Karpas-422 (cell line): ENCODE measurements around the gene PNRC2. TPM values are rescaled to one million over a fixed set of nuclear protein-coding genes. Genes with fewer than 3 reads are reported as not detected.
A peak's percentile ranks its signal among the peaks of the same experiment; 100 is the strongest.

ENCODE experiments used
- DNase-seq: peaks from one replicate; pipeline ENCODE4 v3.0.0-alpha.2; 2015
- H2AFZ ChIP-seq: fragments of 200-600 bp; sonication (generic); 2 replicates; pipeline ENCODE4 v1.6.1; 2014; ENCODE audit warnings: antibody characterized with exemption, low read length, mixed read lengths
- H3K27ac ChIP-seq: fragments of 200-600 bp; sonication (generic); 2 replicates; pipeline ENCODE4 v1.5.1; 2014; ENCODE audit warnings: mild to moderate bottlenecking, low read length, moderate library complexity
- H3K27me3 ChIP-seq: fragments of 200-600 bp; sonication (generic); 2 replicates; pipeline ENCODE4 v1.6.1; 2014; ENCODE audit warnings: low read length, mixed read lengths
- H3K36me3 ChIP-seq: fragments of 200-600 bp; sonication (generic); 2 replicates; pipeline ENCODE4 v1.6.1; 2014; ENCODE audit warnings: low read length, mixed read lengths; ENCODE audit not compliant: insufficient read depth
- H3K4me1 ChIP-seq: fragments of 200-600 bp; sonication (generic); 2 replicates; pipeline ENCODE4 v1.6.1; 2014; ENCODE audit warnings: mild to moderate bottlenecking, low read length, mixed read lengths
- H3K4me2 ChIP-seq: fragments of 200-600 bp; sonication (generic); 2 replicates; pipeline ENCODE4 v1.6.1; 2014; ENCODE audit warnings: low read length, low read depth, mild to moderate bottlenecking; ENCODE audit not compliant: poor library complexity, severe bottlenecking
- H3K4me3 ChIP-seq: fragments of 200-600 bp; sonication (generic); 2 replicates; pipeline ENCODE4 v1.5.1; 2014; ENCODE audit warnings: mild to moderate bottlenecking, antibody characterized with exemption, low read length, mixed read lengths
- H3K79me2 ChIP-seq: fragments of 200-600 bp; sonication (generic); 2 replicates; pipeline ENCODE4 v1.6.1; 2014; ENCODE audit warnings: mild to moderate bottlenecking, low read length, mixed read lengths
- H3K9ac ChIP-seq: fragments of 200-600 bp; sonication (generic); 2 replicates; pipeline ENCODE4 v1.6.0; 2014; ENCODE audit warnings: low read length
- H3K9me2 ChIP-seq: fragments of 200-600 bp; sonication (generic), shearing (Covaris generic); replicated peaks from 2 replicates; pipeline ENCODE4 v1.6.0; 2014; ENCODE audit warnings: mild to moderate bottlenecking, low read length, moderate library complexity; ENCODE audit not compliant: insufficient read depth
- H3K9me3 ChIP-seq: fragments of 300-700, 200-600 bp; sonication (generic); 2 replicates; pipeline ENCODE4 v1.6.1; 2014; ENCODE audit warnings: low read length, mixed read lengths
- H4K20me1 ChIP-seq: fragments of 200-600 bp; sonication (generic); 2 replicates; pipeline ENCODE4 v1.6.1; 2014; ENCODE audit warnings: mild to moderate bottlenecking, antibody characterized with exemption, low read length, low read depth; ENCODE audit not compliant: insufficient read depth
- total RNA-seq: library from RNA; depleted of rRNA; stranded (reverse); fragments of >200 nt; shearing (Covaris generic); gene quantifications from 2 replicates; pipeline ENCODE4 v1.2.3, GENCODE V29; 2014; ENCODE audit warnings: low replicate concordance

PNRC2 gene
- total RNA-seq, 1 experiment from 2014 or later: 140 TPM

DNA sequence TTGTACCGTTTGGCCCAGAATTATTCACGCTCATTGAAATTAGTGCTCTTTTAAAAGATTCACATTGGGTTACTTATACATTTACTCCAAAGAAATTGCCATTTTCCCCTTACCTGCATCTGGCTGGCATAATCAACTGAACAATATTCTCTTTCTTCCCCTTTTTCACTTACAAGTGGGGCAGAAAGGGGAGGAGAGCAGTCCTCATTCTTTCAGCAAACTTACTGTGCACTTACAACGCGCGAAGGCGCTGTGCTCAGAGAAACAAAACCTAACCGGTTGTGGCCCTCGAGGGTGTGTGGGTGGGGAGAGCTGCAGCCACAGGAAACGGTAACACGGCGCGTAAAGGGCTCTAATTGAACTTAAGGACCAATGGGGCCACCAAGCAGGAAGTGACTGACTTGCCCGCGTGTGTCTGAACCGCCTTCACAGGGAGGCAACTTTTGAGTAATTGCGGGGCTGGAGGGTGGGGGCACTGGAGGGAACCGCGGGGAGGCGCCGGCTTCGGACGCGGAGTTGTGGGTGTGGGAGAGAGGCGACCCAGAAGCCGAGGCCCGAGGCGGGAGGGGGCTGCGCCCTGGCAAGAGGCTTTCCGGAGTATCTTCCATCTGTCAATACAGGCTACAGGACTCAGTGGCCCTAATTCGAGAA lies 693 bp upstream of the PNRC2 start:
- peak; percentile 99 for DNase-seq
- Histone ChIP-seq H3K27me3 (no peaks in the 10 kb centered on the region), H3K27ac (peak overlapping the region; percentile 93), H3K9me2 (no peaks in the 10 kb centered on the region), H3K4me1 (peaks cover 41% of the 10 kb centered on the region), H3K36me3 (peaks cover 17% of the 10 kb centered on the region; the same call in 1 of the 2 replicates), H3K9ac (peak overlapping the region; percentile 91), H3K4me2 (peak overlapping the region; percentile 69), H3K79me2 (peaks cover 20% of the 10 kb centered on the region), H2AFZ (no peak overlapping the region; the same call in 1 of the 2 replicates), H3K9me3 (no peaks in the 10 kb centered on the region), H3K4me3 (peak overlapping the region; percentile 93), H4K20me1 (no peaks in the 10 kb centered on the region)

DNA sequence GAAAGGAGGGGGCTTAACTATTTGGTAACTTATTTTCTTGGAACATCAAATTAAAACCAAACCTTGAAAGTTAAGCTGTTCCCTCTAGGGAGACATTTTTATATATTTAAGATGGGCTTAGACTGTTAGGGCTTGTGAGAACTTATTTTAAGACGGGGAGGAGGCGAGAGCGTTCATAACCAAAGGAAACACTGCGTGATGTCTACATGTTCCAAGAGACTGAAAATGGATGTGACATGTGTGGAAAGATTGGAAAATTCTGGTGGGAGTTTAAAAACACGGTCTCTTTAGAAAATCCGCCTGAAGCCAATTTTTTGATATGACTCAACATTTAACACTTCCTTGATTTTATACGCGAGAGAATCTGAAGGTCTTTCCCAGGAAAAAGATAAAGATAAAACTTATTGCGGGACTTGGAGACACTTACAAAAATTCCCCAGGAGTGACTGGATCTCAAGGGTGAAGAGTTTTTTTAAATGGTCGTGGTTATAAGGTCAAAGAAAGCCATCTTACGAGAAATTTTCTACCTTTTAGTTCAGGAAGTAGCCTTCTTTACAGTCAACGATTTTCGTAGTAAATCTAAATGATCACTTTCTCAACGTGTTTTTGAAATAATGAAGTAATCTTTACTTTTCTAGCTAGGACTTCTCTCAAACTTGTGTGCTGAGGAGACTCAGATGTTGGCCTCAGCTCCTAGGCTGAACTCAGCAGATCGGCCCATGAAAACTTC lies 828 bp downstream of the PNRC2 start:
- peak overlapping the region; percentile 82 for H3K4me2 ChIP-seq
- H3K27ac ChIP-seq: peak overlapping the region; percentile 93
- H2AFZ ChIP-seq: no peak overlapping the region
- peak; percentile 61 for DNase-seq
- peaks cover 20% of the 10 kb centered on the region for H3K79me2 ChIP-seq
- H3K4me1 ChIP-seq: peaks cover 48% of the 10 kb centered on the region
- no peaks in the 10 kb centered on the region for H3K9me3 ChIP-seq
- H3K4me3 ChIP-seq: peak overlapping the region; percentile 93
- no peaks in the 10 kb centered on the region for H3K9me2 ChIP-seq
- peaks cover 22% of the 10 kb centered on the region; the same call in 1 of the 2 replicates for H3K36me3 ChIP-seq
- H3K27me3 ChIP-seq: no peaks in the 10 kb centered on the region
- no peaks in the 10 kb centered on the region for H4K20me1 ChIP-seq
- peak overlapping the region; percentile 91 for H3K9ac ChIP-seq

DNA sequence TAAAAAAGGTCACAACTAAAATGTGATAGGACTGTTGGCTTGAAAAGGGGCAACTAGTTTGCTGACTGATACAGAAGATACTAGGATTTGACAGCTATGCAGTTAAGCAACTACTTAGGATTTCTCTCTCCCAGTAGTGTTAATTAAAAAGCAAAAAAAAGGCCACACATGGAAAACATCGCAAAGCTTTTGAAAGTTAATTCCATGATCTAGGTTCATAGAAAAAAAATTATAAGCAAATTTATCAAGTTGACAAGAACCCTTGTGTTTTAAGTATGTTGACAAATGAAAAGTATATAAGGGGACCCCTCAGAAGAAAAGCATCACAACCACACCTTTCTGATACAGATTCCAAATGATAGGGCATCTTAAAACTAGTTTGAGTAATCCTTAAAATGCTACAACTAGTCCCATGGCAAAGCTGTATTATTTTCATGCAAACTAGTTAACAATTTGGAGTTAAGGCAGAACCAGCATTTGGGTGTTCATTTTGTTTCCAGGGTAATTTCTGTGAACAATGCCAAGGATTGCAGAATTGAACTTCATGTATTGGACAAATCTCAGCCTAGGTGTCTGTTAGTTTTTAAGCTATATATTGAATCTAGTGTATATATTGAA lies 4.1 kb downstream of the PNRC2 start:
- H3K79me2 ChIP-seq: peaks cover 20% of the 10 kb centered on the region
- H3K4me2 ChIP-seq: peak overlapping the region; percentile 0
- no peaks in the 10 kb centered on the region for H3K9me3 ChIP-seq
- DNase-seq: peak; percentile 59
- no peak overlapping the region for H3K9ac ChIP-seq
- H2AFZ ChIP-seq: no peak overlapping the region
- peaks cover 36% of the 10 kb centered on the region for H3K4me1 ChIP-seq
- H4K20me1 ChIP-seq: no peaks in the 10 kb centered on the region
- no peaks in the 10 kb centered on the region for H3K27me3 ChIP-seq
- peaks cover 47% of the 10 kb centered on the region for H3K36me3 ChIP-seq
- no peaks in the 10 kb centered on the region for H3K9me2 ChIP-seq
- no peak overlapping the region for H3K4me3 ChIP-seq
- peak overlapping the region; percentile 63 for H3K27ac ChIP-seq

DNA sequence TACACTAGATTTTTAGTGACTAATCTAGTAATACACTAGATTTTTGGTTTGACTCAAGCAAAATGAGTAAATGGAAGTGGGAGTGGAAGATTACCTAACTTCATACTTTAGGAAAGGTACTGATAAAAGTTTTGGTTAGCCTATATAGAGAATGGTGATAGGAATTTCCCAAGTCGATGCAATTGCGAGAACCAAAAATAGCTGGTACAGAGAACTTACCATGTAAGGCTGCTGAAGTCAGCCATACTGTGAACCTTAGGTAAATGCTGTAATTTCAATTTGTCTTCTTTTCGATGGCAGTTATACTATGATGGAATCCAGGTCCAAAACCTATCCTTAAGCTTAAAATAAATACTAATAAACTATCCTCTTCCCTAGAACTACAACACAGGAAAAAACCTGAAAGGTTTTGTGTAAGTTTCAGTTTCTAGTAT lies 4.6 kb downstream of the PNRC2 start:
- no peak overlapping the region for H2AFZ ChIP-seq
- peaks cover 20% of the 10 kb centered on the region for H3K79me2 ChIP-seq
- no peaks in the 10 kb centered on the region for H3K27me3 ChIP-seq
- H3K9ac ChIP-seq: no peak overlapping the region
- H3K9me2 ChIP-seq: no peaks in the 10 kb centered on the region
- peaks cover 50% of the 10 kb centered on the region for H3K36me3 ChIP-seq
- H3K4me1 ChIP-seq: peaks cover 36% of the 10 kb centered on the region
- no peak overlapping the region for H3K4me3 ChIP-seq
- DNase-seq: peak; percentile 57
- H4K20me1 ChIP-seq: no peaks in the 10 kb centered on the region
- H3K27ac ChIP-seq: peak overlapping the region; percentile 63
- H3K9me3 ChIP-seq: no peaks in the 10 kb centered on the region
- peak overlapping the region; percentile 0 for H3K4me2 ChIP-seq

DNA sequence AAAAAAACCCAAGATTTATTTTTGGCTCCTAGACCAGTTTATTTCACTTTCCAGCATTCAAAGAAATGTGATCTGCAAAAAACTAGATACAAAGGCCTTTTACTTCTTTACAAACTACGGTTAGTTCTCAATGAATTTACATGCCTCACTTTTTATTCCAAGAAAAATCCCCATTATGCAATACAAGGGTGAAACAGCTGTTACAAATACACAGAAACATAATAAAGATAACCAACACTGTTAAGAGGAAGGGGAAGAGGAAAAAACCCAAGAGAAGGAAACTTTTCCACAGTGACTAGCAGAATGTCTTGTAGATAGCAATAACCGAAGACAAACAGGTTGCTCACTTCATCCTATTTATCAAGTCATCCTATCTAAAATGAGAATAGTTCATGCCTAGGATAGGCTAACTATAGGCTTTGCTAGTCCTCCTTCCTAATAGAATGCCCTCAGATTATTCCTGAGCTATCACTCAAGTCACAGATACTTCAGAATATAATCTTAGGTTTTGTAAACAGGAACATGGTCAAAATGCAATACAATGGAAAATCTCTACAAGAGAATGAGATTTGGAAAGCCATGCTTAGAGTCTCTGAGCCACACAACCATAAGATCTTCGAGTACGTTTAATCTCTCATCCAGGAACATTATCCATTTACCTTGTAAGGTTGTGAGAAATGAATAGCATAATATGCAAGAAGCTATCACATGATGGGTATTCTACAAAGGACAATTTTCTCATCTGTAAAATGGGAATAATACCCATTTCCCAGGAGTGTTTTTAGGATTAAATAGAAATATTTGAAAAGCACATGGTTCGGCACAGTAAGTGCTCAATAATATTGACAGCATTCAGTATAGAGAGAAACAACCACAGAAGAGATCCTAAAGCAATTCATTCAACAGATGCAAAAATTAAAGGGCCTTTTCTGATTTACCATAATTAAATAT lies 5.4 kb downstream of the PNRC2 start:
- peaks cover 16% of the 10 kb centered on the region for H3K79me2 ChIP-seq
- H2AFZ ChIP-seq: no peak overlapping the region
- H3K9ac ChIP-seq: no peak overlapping the region
- H3K4me2 ChIP-seq: peak overlapping the region; percentile 0
- H4K20me1 ChIP-seq: no peaks in the 10 kb centered on the region
- H3K9me2 ChIP-seq: no peaks in the 10 kb centered on the region
- no peaks in the 10 kb centered on the region for H3K27me3 ChIP-seq
- peak overlapping the region; percentile 63 for H3K27ac ChIP-seq
- peaks cover 50% of the 10 kb centered on the region for H3K36me3 ChIP-seq
- no peak overlapping the region for H3K4me3 ChIP-seq
- peak; percentile 59 for DNase-seq
- no peaks in the 10 kb centered on the region for H3K9me3 ChIP-seq
- H3K4me1 ChIP-seq: peaks cover 36% of the 10 kb centered on the region

DNA sequence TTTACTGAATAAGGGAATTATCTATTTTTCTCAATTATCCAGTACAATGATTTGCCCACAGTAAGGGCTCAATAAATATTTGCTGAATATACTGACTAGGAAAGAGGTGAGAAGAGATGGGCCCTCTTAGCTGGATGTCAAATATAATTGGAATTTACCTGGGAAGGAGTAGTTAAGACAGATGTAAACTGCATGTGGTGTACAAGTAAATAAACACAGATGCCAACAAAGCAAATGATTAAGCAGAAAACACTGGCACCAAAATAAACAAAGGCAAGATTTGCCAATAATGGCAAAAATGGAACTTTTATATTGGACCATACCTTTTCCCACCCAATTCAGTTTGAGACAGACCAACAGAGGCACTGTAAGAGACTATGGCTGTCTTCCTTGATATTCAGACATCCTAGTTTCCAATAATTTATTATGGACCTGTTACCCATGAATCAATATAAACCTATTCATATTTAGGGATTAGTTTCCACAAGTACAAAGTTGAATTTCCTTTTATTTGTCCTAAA lies 7.4 kb downstream of the PNRC2 start:
- H3K9me3 ChIP-seq: no peaks in the 10 kb centered on the region
- H3K27ac ChIP-seq: no peak overlapping the region
- H4K20me1 ChIP-seq: 0 out of 2 replicates have a peak, but pooled peaks cover 3% of the 10 kb centered on the region
- peaks cover 22% of the 10 kb centered on the region for H3K4me1 ChIP-seq
- H3K79me2 ChIP-seq: no peaks in the 10 kb centered on the region; the same call in 1 of the 2 replicates
- H3K9me2 ChIP-seq: no peaks in the 10 kb centered on the region
- H2AFZ ChIP-seq: no peak overlapping the region
- H3K4me2 ChIP-seq: no peak overlapping the region
- peaks cover 52% of the 10 kb centered on the region for H3K36me3 ChIP-seq
- H3K27me3 ChIP-seq: no peaks in the 10 kb centered on the region
- peak; percentile 40 for DNase-seq
- no peak overlapping the region for H3K4me3 ChIP-seq
- no peak overlapping the region for H3K9ac ChIP-seq

DNA sequence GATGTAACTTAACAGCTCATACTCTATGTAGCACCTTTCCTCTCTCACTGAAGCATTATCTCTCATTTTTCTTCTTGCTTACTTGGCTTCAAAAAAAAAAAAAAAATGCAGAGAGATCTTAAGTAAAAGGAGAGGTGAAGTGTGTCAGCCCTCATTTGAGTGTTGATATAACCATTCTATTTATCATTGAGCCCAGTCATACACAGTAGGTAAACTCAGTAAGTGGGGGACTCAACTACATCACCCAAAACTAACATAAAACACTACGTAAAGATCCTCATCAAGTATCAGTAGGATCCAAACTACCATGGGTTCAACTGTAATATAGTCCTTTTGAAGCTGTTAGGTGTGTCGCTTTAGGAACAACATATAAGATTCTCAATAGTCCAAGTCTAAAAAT lies 8.2 kb downstream of the PNRC2 start:
- H3K4me2 ChIP-seq: no peak overlapping the region
- H3K9ac ChIP-seq: no peak overlapping the region
- H3K4me3 ChIP-seq: no peak overlapping the region
- peaks cover 54% of the 10 kb centered on the region for H3K36me3 ChIP-seq
- no peak overlapping the region for H2AFZ ChIP-seq
- no peaks in the 10 kb centered on the region for H3K9me2 ChIP-seq
- DNase-seq: peak; percentile 39
- H3K27ac ChIP-seq: no peak overlapping the region
- 0 out of 2 replicates have a peak, but pooled peaks cover 4% of the 10 kb centered on the region for H4K20me1 ChIP-seq
- no peaks in the 10 kb centered on the region for H3K27me3 ChIP-seq
- no peaks in the 10 kb centered on the region for H3K9me3 ChIP-seq
- H3K4me1 ChIP-seq: peaks cover 22% of the 10 kb centered on the region
- peaks cover 1% of the 10 kb centered on the region for H3K79me2 ChIP-seq
